ENCODE measurements around the gene GLT1D1. TPM values are rescaled to one million over a fixed set of nuclear protein-coding genes. Genes with fewer than 3 reads are reported as not detected.

GLT1D1 gene
- total and polyA plus RNA-seq, 2 of the 8 experiments (the other 6 are each of a cell fraction or from before 2014, with no cell fraction given): 1.5 to 3.6 TPM

DNA sequence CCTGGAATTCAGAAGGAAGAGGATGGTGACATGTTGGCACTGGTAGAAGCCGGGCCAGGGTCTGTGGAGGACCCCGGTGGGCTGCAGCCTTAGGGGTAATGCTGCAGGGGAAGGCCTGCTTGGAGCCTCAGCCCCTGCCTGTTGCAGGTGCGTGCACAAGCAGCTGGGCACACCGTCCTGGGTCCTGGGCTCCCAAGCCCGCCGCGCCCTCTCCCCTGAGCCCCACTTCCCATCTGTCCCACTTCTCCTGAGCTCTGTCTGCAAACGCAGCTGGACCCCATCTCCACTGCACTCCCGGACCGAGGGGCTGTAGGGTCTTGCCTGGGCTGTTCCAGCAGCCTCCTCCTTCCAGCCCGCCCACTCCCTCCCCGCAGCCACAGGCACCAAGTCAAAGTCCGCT lies 116.8 kb downstream of the GLT1D1 start (continued):
- no peak for TF ChIP-seq CTCF (IDR thresholded peaks at IDR 0.05; ENCODE audit: control extremely low read depth in 1 of 3, insufficient read depth in 1 of 3, low read depth in 1 of 3, low read length in 3 of 3)
- no peak for TF ChIP-seq POLR2AphosphoS5 (IDR thresholded peaks at IDR 0.05; ENCODE audit: low read depth, low read length)
- no peak for TF ChIP-seq SP4 (IDR thresholded peaks at IDR 0.05; ENCODE audit: low read length)

All from H1 (cell line).